Left colon (tissue), 2 donors: ENCODE measurements around the gene KEL. TPM values are rescaled to one million over a fixed set of nuclear protein-coding genes. Genes with fewer than 3 reads are reported as not detected.
"Not testable (repeated sequence)": the region's sequence is repeated elsewhere in the genome, so short reads cannot be mapped to it uniquely, and the experiment has no call there.

Experiments
- ATAC-seq: fragments of 200-7000 bp; cut with Tn5 transposase; one replicate; pipeline ENCODE4 v1.9.1; 2020; ENCODE audit warnings: mild to moderate bottlenecking, moderate library complexity
- DNase-seq, 2 donors: peaks; one replicate each; pipeline ENCODE4 v3.0.0-alpha.2; 2020
- intact Hi-C, 2 donors: fragments of 100-400 bp; cut with DNase I in 1 of 2; cut with micrococcal nuclease in 1 of 2; formaldehyde crosslinking; loops; one replicate each; pipeline versions ENCODE4 v1.11.2 to v1.14.0; 2022; cut with DNase I, micrococcal nuclease
- long read RNA-seq: library from polyadenylated mRNA; unstranded; transcript quantifications from one replicate; pipeline ENCODE4 v2.0.0, GENCODE V29; 2021
- total RNA-seq, 2 donors: library from RNA; stranded (reverse); fragmentation: NEBNext Ultra II Directional; extraction: Animal tissue kit (Norgen Biotek cat#: 25700); gene quantifications; one replicate each; pipeline ENCODE4 v1.2.1, GENCODE V29; 2021
- donor health status: DM: no; HTN: no; CAD: no.
- donor health status: DM: yes; HTN: yes; CAD: no.

The KEL gene
- total RNA-seq, result under 1 TPM in 1 of 2 donors, not detected in 1; 0.85 TPM
- long read RNA-seq, result 0 reads

- intact Hi-C loops, result no loop called here
- DNase-seq (no peak), ATAC-seq (no peak)
Measured at GRCh38 chr7:142961973-142962926, at the start of gene KEL. TSS of gene KEL (minus strand) at chr7:142962363. CDS start at chr7:142962206, 157 bp downstream.

GRCh38 chr7:143008007-143008901 lies 46.1 kb upstream of the KEL start:
- intact Hi-C loops, result loop anchor here (2.0 to 10.0 kb wide), 3 partner anchors 153 to 207 kb away; partner anchors contain the start of gene EPHB6 (in 1 of the 2)
- DNase-seq (peak; percentile 42 to 84), ATAC-seq (peak; percentile 89)

DNA sequence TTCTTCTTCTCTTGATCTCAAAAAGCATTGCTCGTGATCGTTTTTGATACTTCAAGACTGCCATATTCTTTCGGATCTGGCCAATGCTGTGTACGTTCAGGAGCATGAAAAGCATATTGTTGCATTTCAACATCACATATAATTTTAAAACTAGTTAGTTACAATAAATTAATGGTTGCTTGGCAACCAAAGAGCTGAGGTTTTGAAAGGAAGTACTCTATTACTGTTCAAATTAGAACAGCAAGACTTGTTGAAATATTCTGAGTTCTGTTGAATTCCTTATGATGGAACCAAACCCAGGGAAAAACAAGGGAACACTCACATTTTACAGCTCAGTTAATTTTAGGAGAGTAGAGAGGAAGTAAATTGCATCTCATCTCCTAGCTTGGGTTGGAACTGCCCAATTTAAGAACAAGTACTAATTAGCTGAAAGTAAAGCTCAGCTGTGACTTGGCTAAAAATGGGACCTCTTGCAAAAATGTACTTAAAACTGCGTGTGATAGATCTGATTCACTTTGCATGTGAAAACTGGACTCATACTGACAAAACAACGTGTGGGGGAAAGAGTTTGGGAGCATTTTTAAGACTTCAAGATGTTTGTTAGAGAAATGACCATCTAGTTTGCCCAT lies 43.6 kb upstream of the KEL start:
- no peak for ATAC-seq

GRCh38 chr7:143003393-143004051 lies 41.4 kb upstream of the KEL start:
- intact Hi-C loops, result loop anchor here (10.0 kb wide), 2 partner anchors 149 to 211 kb away; partner anchors contain the start of gene EPHB6 (in 1 of the 2)
- DNase-seq (no peak), ATAC-seq (peak; percentile 75)

More for the DNA sequence above, 43.6 kb upstream of the KEL start:
- DNase-seq, result no peak
- intact Hi-C loops, result loop anchor here (10.0 kb wide), 2 partner anchors 151 to 209 kb away; partner anchors contain the start of gene EPHB6 (in 1 of the 2)

DNA sequence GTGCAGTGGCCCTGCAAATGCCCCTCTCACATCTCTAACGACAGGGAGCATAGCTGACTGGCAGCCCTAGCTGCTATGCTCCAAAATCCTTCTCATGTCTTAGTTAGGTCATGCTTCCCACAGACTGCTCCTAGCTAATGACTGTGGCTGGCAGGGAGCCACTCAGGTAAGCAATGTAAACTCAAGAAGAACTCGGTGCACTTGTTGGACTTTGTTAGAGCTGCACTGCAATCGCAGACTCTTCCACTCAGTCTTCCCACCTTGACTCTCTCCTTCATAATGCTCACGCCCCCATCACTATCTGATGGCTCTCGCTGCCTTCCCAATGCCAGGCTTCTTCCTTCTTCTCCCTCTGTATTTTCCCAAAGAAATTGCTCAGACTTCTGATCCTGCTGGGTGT lies 40.7 kb upstream of the KEL start:
- peak; percentile 91 for ATAC-seq

DNA sequence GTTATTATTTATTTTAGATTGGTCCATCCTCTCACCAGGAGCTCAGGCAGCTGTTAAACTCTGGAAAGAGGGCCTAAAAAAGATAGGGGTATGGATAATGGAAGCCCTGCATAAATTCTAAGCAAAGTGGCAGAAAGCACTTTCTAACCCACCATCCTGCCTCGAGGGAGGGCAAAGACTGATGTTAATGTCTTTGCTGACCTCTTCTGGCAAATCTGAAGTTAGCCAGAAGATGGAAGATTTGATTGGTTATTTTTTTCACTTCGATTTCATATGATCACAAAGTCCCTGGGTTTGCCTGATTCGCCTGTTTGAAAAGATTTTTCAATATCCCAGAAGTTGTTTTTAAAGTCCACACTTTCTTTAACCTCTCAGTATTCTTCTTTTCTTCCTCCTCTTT lies 39.9 kb upstream of the KEL start:
- DNase-seq (no peak), ATAC-seq (no peak)
- intact Hi-C loops, result loop anchor here (10.0 kb wide), 2 partner anchors 147 to 213 kb away; partner anchors contain the start of gene EPHB6 (in 1 of the 2)

More for the DNA sequence above, 40.7 kb upstream of the KEL start:
- peak; percentile 29 to 58 for DNase-seq
- intact Hi-C loops, result loop anchor here (10.0 kb wide), 2 partner anchors 148 to 212 kb away; partner anchors contain the start of gene EPHB6 (in 1 of the 2)

GRCh38 chr7:143000648-143001047 lies 38.5 kb upstream of the KEL start:
- intact Hi-C loops, result loop anchor here (10.0 kb wide), 2 partner anchors 146 to 214 kb away; partner anchors contain the start of gene EPHB6 (in 1 of the 2)
- DNase-seq (no peak), ATAC-seq (no peak)

- DNase-seq (no peak), ATAC-seq (no peak)
- intact Hi-C loops, result loop anchor here (10.0 kb wide), 2 partner anchors 145 to 215 kb away; partner anchors contain the start of gene EPHB6 (in 1 of the 2)
Measured at GRCh38 chr7:142999793-143000192, 37.6 kb upstream of the KEL start.

GRCh38 chr7:142998966-142999365 lies 36.8 kb upstream of the KEL start:
- DNase-seq (no peak), ATAC-seq (no peak)
- intact Hi-C loops, result no loop called here

- DNase-seq (no peak), ATAC-seq (no peak)
- intact Hi-C loops, result no loop called here
Measured at GRCh38 chr7:142997456-142997989, 35.4 kb upstream of the KEL start.

DNA sequence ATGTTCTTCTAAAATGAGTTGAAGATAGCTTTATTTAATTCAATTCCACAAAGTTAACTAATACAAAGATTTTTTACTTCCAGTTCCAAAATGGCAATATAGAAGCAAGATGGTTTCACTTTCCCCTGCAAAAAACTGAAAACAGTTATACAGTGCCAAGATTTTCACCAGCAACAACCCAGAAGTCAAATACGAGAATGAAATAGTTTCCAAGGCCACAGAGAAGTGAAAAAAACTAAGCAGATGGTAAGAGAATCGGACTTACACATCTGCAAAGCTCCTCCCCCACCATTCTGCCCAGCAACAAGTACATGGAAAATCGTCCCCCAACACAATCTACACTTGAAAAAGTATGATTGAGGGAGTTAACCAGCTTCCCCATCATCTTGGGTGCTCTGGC lies 30.3 kb upstream of the KEL start:
- no peak for DNase-seq
- intact Hi-C loops, result no loop called here
- no peak for ATAC-seq

- intact Hi-C loops, result no loop called here
Measured at GRCh38 chr7:142984297-142984696, 22.1 kb upstream of the KEL start.

GRCh38 chr7:142983825-142984224 lies 21.7 kb upstream of the KEL start:
- DNase-seq (no peak), ATAC-seq (no peak)
- intact Hi-C loops, result no loop called here

More at GRCh38 chr7:142984297-142984696, 22.1 kb upstream of the KEL start:
- no peak for DNase-seq
- ATAC-seq, result no peak

GRCh38 chr7:142978402-142978801 lies 16.2 kb upstream of the KEL start:
- intact Hi-C loops, ATAC-seq, DNase-seq: not testable (repeated sequence)

GRCh38 chr7:142974626-142975025 lies 12.5 kb upstream of the KEL start:
- intact Hi-C loops, result no loop called here
- no peak for ATAC-seq
- no peak for DNase-seq

DNA sequence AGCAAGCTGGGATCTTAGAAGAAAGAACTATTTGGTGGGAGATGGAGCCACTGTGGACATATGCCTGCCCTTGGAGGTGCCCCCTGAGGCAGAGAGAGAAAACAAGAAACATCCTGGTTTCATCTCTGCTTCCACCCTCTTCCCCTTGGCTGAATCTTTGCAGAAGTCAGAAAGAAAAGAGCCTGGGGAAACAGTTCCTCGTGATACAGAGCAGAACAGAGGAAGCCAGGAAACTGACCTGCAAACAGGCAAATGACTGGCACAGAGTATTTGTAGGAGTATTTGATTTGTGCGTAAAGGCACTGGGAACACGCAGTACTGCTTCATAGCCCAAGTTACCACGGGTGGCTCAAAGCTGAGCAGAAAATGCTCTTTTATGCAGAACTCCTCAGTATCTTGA lies 7.0 kb upstream of the KEL start:
- ATAC-seq (no peak), DNase-seq (no peak)
- intact Hi-C loops, result no loop called here

DNA sequence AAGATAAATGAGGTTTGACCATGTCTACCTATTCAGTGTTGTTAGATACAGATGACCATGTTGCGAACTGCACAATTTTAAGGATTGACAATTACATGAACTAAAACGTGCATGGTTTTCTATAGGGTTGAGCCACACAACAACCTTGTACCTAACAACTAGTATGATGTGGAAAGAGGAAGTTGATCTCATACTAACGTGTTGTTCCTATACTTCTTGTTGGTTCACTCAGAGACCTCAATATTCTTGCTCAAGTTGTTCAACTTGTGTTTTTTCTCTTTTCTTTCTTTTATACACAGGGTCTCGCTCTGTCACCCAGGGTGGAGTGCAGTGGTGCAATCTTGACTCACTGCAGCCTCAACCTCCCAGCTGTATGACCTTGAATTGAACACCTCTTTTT lies 6.1 kb upstream of the KEL start:
- intact Hi-C loops, result no loop called here
- DNase-seq (no peak), ATAC-seq (no peak)
